HL-60 (cell line): ENCODE results near the gene IMPA2.

Experiments
- DNase-seq, 2 experiments: peaks; one replicate each; pipeline ENCODE4 v3.0.0-alpha.2; 2010 to 2020; ENCODE audit warnings: low read depth in 1 of 2, low spot score in 1 of 2
- H3K27ac ChIP-seq: fragments of 250-450 bp; sonication (Bioruptor Pico); replicated peaks from 2 replicates; pipeline ENCODE4 v1.5.1; 2020; ENCODE audit warnings: mild to moderate bottlenecking, moderate library complexity
- H3K27me3 ChIP-seq: fragments of 250-450 bp; sonication (Bioruptor Pico); 2 replicates; pipeline ENCODE4 v1.5.1; 2021; ENCODE audit warnings: mild to moderate bottlenecking, moderate library complexity; ENCODE audit not compliant: insufficient read depth, poor library complexity, severe bottlenecking
- H3K4me3 ChIP-seq: replicated peaks from 2 replicates; pipeline ENCODE4 v1.5.1; 2011; ENCODE audit warnings: mild to moderate bottlenecking, control low read depth, low read length; ENCODE audit not compliant: insufficient read depth
- CTCF ChIP-seq: IDR thresholded peaks from one replicate; pipeline ENCODE4 v1.5.1; 2011; ENCODE audit warnings: low read length, control low read depth, inconsistent platforms; ENCODE audit not compliant: insufficient read depth
- GABPA ChIP-seq: IDR thresholded peaks from 2 replicates; pipeline ENCODE4 v1.6.1; 2012; ENCODE audit warnings: low read depth
- POLR2AphosphoS5 ChIP-seq: IDR thresholded peaks from 2 replicates; pipeline ENCODE4 v1.6.1; 2012; ENCODE audit warnings: low read depth
- REST ChIP-seq: IDR thresholded peaks from 2 replicates; pipeline ENCODE4 v1.6.1; 2012; ENCODE audit warnings: low read depth; ENCODE audit not compliant: insufficient replicate concordance
- SPI1 ChIP-seq: IDR thresholded peaks from 2 replicates; pipeline ENCODE4 v1.6.1; 2012; ENCODE audit warnings: low read depth, mild to moderate bottlenecking, borderline replicate concordance

IMPA2 gene

GRCh38 chr18:12052866-12053265 lies 71.6 kb downstream of the IMPA2 start:
- no peak for DNase-seq
- Histone ChIP-seq H3K27ac (peak overlapping the region; percentile 62), H3K27me3 (no peaks in the 10 kb centered on the region), H3K4me3 (no peak overlapping the region)
- TF ChIP-seq POLR2AphosphoS5 (no peak), SPI1 (no peak), CTCF (no peak), GABPA (no peak), REST (no peak)

GRCh38 chr18:12053289-12053688 lies 72.0 kb downstream of the IMPA2 start:
- peak; percentile 69 to 77 for DNase-seq
- TF ChIP-seq SPI1 (peak; percentile 21; the same call in 1 of the 2 replicates), POLR2AphosphoS5 (no peak)
- no peak overlapping the region for H3K4me3 ChIP-seq
- H3K27ac ChIP-seq, result peak overlapping the region; percentile 62
- H3K27me3 ChIP-seq, result no peaks in the 10 kb centered on the region

- Histone ChIP-seq H3K27me3 (no peaks in the 10 kb centered on the region), H3K4me3 (no peak overlapping the region), H3K27ac (no peak overlapping the region)
- TF ChIP-seq POLR2AphosphoS5 (no peak), CTCF (no peak), REST (no peak), GABPA (no peak), SPI1 (no peak)
- DNase-seq, result no peak
Observed at GRCh38 chr18:12056034-12056883, 75.0 kb downstream of the IMPA2 start.

- no peak overlapping the region for H3K27ac ChIP-seq
- H3K4me3 ChIP-seq, result no peak overlapping the region
- H3K27me3 ChIP-seq, result no peaks in the 10 kb centered on the region
- no peak for DNase-seq
- TF ChIP-seq REST (no peak), POLR2AphosphoS5 (no peak), CTCF (no peak), SPI1 (no peak), GABPA (no peak)
Observed at GRCh38 chr18:12056884-12057402, 75.6 kb downstream of the IMPA2 start.
